ENCODE results near the gene TLX3. TPM values are rescaled to one million over a fixed set of nuclear protein-coding genes. Genes with fewer than 3 reads are reported as not detected.

The TLX3 gene
- total RNA-seq, 1 donor from 2014 or later = not detected

GRCh38 chr5:171335616-171336015 is 26.6 kb downstream of the TLX3 start:
- intact Hi-C loops (cut with DNase I) = no loop called here
- Histone ChIP-seq H3K4me3 (no peak overlapping the region), H3K27me3 (ENCODE audit: low read depth) (peaks cover 52% of the 10 kb centered on the region), H3K4me1 (peaks cover 12% of the 10 kb centered on the region), H3K27ac (no peak overlapping the region), H3K36me3 (no peaks in the 10 kb centered on the region), H3K9me3 (no peaks in the 10 kb centered on the region)
- no peak for TF ChIP-seq CTCF (IDR thresholded peaks at IDR 0.05)
- DNase-seq (no peak), ATAC-seq (no peak)

GRCh38 chr5:171336521-171337209 is 27.6 kb downstream of the TLX3 start:
- peaks cover 62% of the 10 kb centered on the region for H3K27me3 ChIP-seq (ENCODE audit: low read depth)
- intact Hi-C loops (cut with DNase I) = no loop called here
- DNase-seq = no peak

GRCh38 chr5:171337210-171337569 is 28.1 kb downstream of the TLX3 start:
- intact Hi-C loops (cut with DNase I) = no loop called here
- H3K4me1 ChIP-seq = peaks cover 12% of the 10 kb centered on the region
- no peaks in the 10 kb centered on the region for H3K9me3 ChIP-seq
- no peak for TF ChIP-seq CTCF (IDR thresholded peaks at IDR 0.05)
- no peak for DNase-seq
- peak overlapping the region; percentile 45 for H3K4me3 ChIP-seq
- ATAC-seq = no peak
- H3K27ac ChIP-seq = no peak overlapping the region
- H3K27me3 ChIP-seq (ENCODE audit: low read depth) = peaks cover 60% of the 10 kb centered on the region
- no peaks in the 10 kb centered on the region for H3K36me3 ChIP-seq

More at GRCh38 chr5:171336521-171337209, 27.6 kb downstream of the TLX3 start:
- TF ChIP-seq CTCF (IDR thresholded peaks at IDR 0.05) = peak; percentile 55
- Histone ChIP-seq H3K9me3 (no peaks in the 10 kb centered on the region), H3K4me1 (peaks cover 12% of the 10 kb centered on the region), H3K4me3 (peak overlapping the region; percentile 45), H3K36me3 (no peaks in the 10 kb centered on the region), H3K27ac (no peak overlapping the region)
- ATAC-seq = peak in 1 of 2 donors; percentile 68

- Histone ChIP-seq H3K36me3 (no peaks in the 10 kb centered on the region), H3K4me3 (no peak overlapping the region), H3K4me1 (peaks cover 12% of the 10 kb centered on the region), H3K9me3 (no peaks in the 10 kb centered on the region), H3K27ac (no peak overlapping the region), H3K27me3 (ENCODE audit: low read depth) (peaks cover 49% of the 10 kb centered on the region)
- ATAC-seq (no peak), DNase-seq (no peak)
- intact Hi-C loops (cut with DNase I) = no loop called here
- TF ChIP-seq CTCF (IDR thresholded peaks at IDR 0.05) = no peak
Measured at GRCh38 chr5:171340042-171340441, 31.0 kb downstream of the TLX3 start.

- Histone ChIP-seq H3K4me3 (no peak overlapping the region), H3K27ac (no peak overlapping the region), H3K9me3 (no peaks in the 10 kb centered on the region), H3K36me3 (no peaks in the 10 kb centered on the region), H3K27me3 (ENCODE audit: low read depth) (peaks cover 47% of the 10 kb centered on the region), H3K4me1 (peaks cover 12% of the 10 kb centered on the region)
- ATAC-seq (no peak), DNase-seq (no peak)
- intact Hi-C loops (cut with DNase I) = no loop called here
- no peak for TF ChIP-seq CTCF (IDR thresholded peaks at IDR 0.05)
Measured at GRCh38 chr5:171340491-171340890, 31.4 kb downstream of the TLX3 start.

All from lower lobe of right lung (tissue), 2 donors.